GM12878 (cell line): ENCODE data around the gene PSMD11. TPM values are rescaled to one million over a fixed set of nuclear protein-coding genes. Genes with fewer than 3 reads are reported as not detected.
A peak's percentile ranks its signal among the peaks of the same experiment; 100 is the strongest.

ENCODE experiments used
- ATAC-seq: fragments of 200-7000 bp; cut with Tn5 transposase; 3 replicates; pipeline ENCODE4 v1.9.1; 2020; ENCODE audit warnings: mild to moderate bottlenecking, moderate library complexity
- BruUV-seq: library from RNA; stranded (reverse); fragments of 400-500 nt; replicated peaks from 2 replicates; lab custom pipeline; 2021; lab: Mats Ljungman, UMichigan
- CTCF ChIA-PET: fragments of 300-600 bp; sonication (Branson Sonifier 250); formaldehyde crosslinking; extraction: SDS; loops from one replicate; lab custom pipeline; 2021; ENCODE audit warnings: inconsistent platforms; lab: Yijun Ruan, JAX
- POLR2A ChIA-PET: fragments of 350-600 bp; formaldehyde crosslinking; extraction: SDS; loops from one replicate; lab custom pipeline; 2021; ENCODE audit warnings: inconsistent platforms; lab: Charles Lee
- RAD21 ChIA-PET: fragments of 300-600 bp; sonication (Branson Sonifier 250); formaldehyde crosslinking; loops from one replicate; lab custom pipeline; 2023; ENCODE audit warnings: antibody characterized with exemption; ENCODE audit not compliant: unreplicated experiment; lab: Charles Lee
- SMC1A ChIA-PET: fragments of 300-600 bp; sonication (Branson Sonifier 250); formaldehyde crosslinking; loops from one replicate; lab custom pipeline; 2023; ENCODE audit not compliant: unreplicated experiment, uncharacterized antibody; lab: Charles Lee
- DNase-seq: peaks from one replicate; pipeline ENCODE4 v3.0.0-alpha.2; 2011; ENCODE audit warnings: low read depth, low spot score
- FAIRE-seq: peaks from 3 replicates; lab custom pipeline; 2011; peaks lifted over from hg19 to GRCh38; lab: Jason Lieb, UNC
- H2AFZ ChIP-seq: 2 replicates; pipeline ENCODE4 v1.6.0; 2011; ENCODE audit warnings: low read depth, low read length, control low read depth; ENCODE audit not compliant: control insufficient read depth
- H3K27ac ChIP-seq: 2 replicates; pipeline ENCODE4 v1.5.1; 2011; ENCODE audit warnings: control low read depth; ENCODE audit not compliant: control insufficient read depth, insufficient read depth
- H3K27me3 ChIP-seq, 2 experiments: replicated peaks in 1 of 2; 2 replicates each; pipeline versions ENCODE4 v1.6.0 to v1.6.1; 2011; ENCODE audit warnings: low read length in 1 of 2; ENCODE audit not compliant: control insufficient read depth in 2 of 2, insufficient read depth in 2 of 2
- H3K36me3 ChIP-seq, 2 experiments: 2 replicates each; pipeline ENCODE4 v1.5.1; 2011; ENCODE audit warnings: low read length in 1 of 2; ENCODE audit not compliant: control insufficient read depth in 2 of 2, insufficient read depth in 2 of 2
- H3K4me1 ChIP-seq: 2 replicates; pipeline ENCODE4 v1.6.1; 2011; ENCODE audit warnings: mild to moderate bottlenecking, low read length, moderate library complexity, mixed read lengths; ENCODE audit not compliant: control insufficient read depth, insufficient read depth
- H3K4me2 ChIP-seq: 2 replicates; pipeline ENCODE4 v1.6.0; 2011; ENCODE audit warnings: control low read depth; ENCODE audit not compliant: control insufficient read depth, insufficient read depth
- H3K4me3 ChIP-seq: fragments of 200-600 bp; sonication (generic); 2 replicates; pipeline ENCODE4 v1.5.1; 2016
- H3K79me2 ChIP-seq: 2 replicates; pipeline ENCODE4 v1.6.0; 2011; ENCODE audit warnings: low read length; ENCODE audit not compliant: control insufficient read depth, insufficient read depth
- H3K9ac ChIP-seq: 2 replicates; pipeline ENCODE4 v1.8.0; 2011; ENCODE audit warnings: low read length, control low read depth, mixed read lengths; ENCODE audit not compliant: control insufficient read depth, insufficient read depth
- H3K9me3 ChIP-seq: replicated peaks from 3 replicates; pipeline ENCODE4 v1.5.1; 2011; ENCODE audit warnings: mild to moderate bottlenecking, low read length; ENCODE audit not compliant: control insufficient read depth, insufficient read depth
- H4K20me1 ChIP-seq: 2 replicates; pipeline ENCODE4 v1.6.0; 2011; ENCODE audit not compliant: control insufficient read depth, insufficient read depth
- ASH2L ChIP-seq: fragments of 300-600, 200-600 bp; sonication (generic); IDR thresholded peaks from 2 replicates; pipeline ENCODE4 v1.6.1; 2017; ENCODE audit warnings: low read depth, mild to moderate bottlenecking, borderline replicate concordance
- CREM ChIP-seq: IDR thresholded peaks from 2 replicates; pipeline ENCODE4 v1.6.1; 2014; ENCODE audit warnings: antibody characterized with exemption, low read depth
- IRF5 ChIP-seq: fragments of 450-650 bp; IDR thresholded peaks from 2 replicates; pipeline ENCODE4 v1.6.1; 2017; ENCODE audit warnings: borderline replicate concordance
- JUND ChIP-seq: IDR thresholded peaks from 2 replicates; pipeline ENCODE4 v1.6.1; 2012; ENCODE audit warnings: low read depth, mild to moderate bottlenecking, low read length, improper control_type of control experiment, moderate library complexity
- SIN3A ChIP-seq: IDR thresholded peaks from 2 replicates; pipeline ENCODE4 v1.6.1; 2012; ENCODE audit warnings: low read depth, low read length, improper control_type of control experiment
- SMC3 ChIP-seq: IDR thresholded peaks from 2 replicates; pipeline ENCODE4 v1.6.1; 2011; ENCODE audit warnings: low read length, improper control_type of control experiment, borderline replicate concordance
- STAT3 ChIP-seq: IDR thresholded peaks from 2 replicates; pipeline ENCODE4 v1.6.1; 2011; ENCODE audit warnings: low read depth, low read length, improper control_type of control experiment
- ZBTB11 ChIP-seq: fragments of 450-650 bp; formaldehyde crosslinking; IDR thresholded peaks from 2 replicates; pipeline ENCODE4 v1.5.0; 2022; ENCODE audit warnings: mild to moderate bottlenecking, missing genetic modification characterization
- ZBTB40 ChIP-seq: fragments of 450-650 bp; IDR thresholded peaks from 2 replicates; pipeline ENCODE4 v1.6.1; 2016; ENCODE audit warnings: mild to moderate bottlenecking, moderate library complexity, borderline replicate concordance
- ZNF24 ChIP-seq: fragments of 450-650 bp; IDR thresholded peaks from 2 replicates; pipeline ENCODE4 v1.6.1; 2017; ENCODE audit warnings: antibody characterized with exemption, mild to moderate bottlenecking
- WGBS: methylation state at CpG from one replicate; pipeline ENCODE4 v1.1.6; 2016; ENCODE audit warnings: low lambda C conversion rate; ENCODE audit not compliant: insufficient replicate concordance, insufficient coverage; ENCODE audit errors: missing lambda C conversion rate; 5-methylcytosine and 5-hydroxymethylcytosine counted together
- in situ Hi-C: fragments of 300-500 bp; cut with MboI; formaldehyde crosslinking; loops from 9 replicates; pipeline ENCODE4 v1.14.3; 2018; ENCODE audit warnings: mixed read lengths
- intact Hi-C: fragments of 100-400 bp; cut with micrococcal nuclease; formaldehyde crosslinking; loops from one replicate; pipeline ENCODE4 v1.14.2; 2022; ENCODE audit not compliant: unreplicated experiment
- polyA plus RNA-seq, 11 experiments: library from polyadenylated mRNA; depleted of rRNA in 4 of 11; unstranded in 6 of 11; stranded (reverse) in 5 of 11; fragments of >200 nt; fragmentation: Nextera tagmentation in 4 of 11; fragmentation: Illumina TruSeq in 1 of 11; extraction: Ambion mirVana in 4 of 11; extraction: Trizol in 1 of 11; gene quantifications; 1 replicate in 1 of 11; 2 replicates in 10 of 11; pipeline versions ENCODE4 v1.2.1 to v1.2.3, GENCODE V29; 2011 to 2016; ENCODE audit warnings: inconsistent platforms in 2 of 11, missing spikeins in 2 of 11, low read depth in 1 of 11
- total RNA-seq, 4 experiments: library from RNA; depleted of rRNA in 3 of 4; stranded (reverse); fragments of >200 nt in 3 of 4; fragmentation: Illumina TruSeq in 1 of 4; extraction: Trizol in 1 of 4; gene quantifications; 2 replicates each; pipeline versions ENCODE4 v1.2.1 to v1.2.3, GENCODE V29; 2013 to 2021

PSMD11 gene
- total and polyA plus RNA-seq, 10 of the 15 experiments (the other 5 are each of a cell fraction or from before 2014, with no cell fraction given) = 84.1 to 319 (median 120) TPM

GRCh38 chr17:32516940-32517701 is 72.8 kb downstream of the PSMD11 start:
- no peak for DNase-seq
- FAIRE-seq = no peak
- Histone ChIP-seq H3K79me2 (no peaks in the 10 kb centered on the region; the same call in 1 of the 2 replicates), H3K9ac (peak overlapping the region; percentile 69), H3K27ac (peak overlapping the region; percentile 90), H3K9me3 (no peaks in the 10 kb centered on the region), H3K4me3 (0 out of 2 replicates have a peak overlapping the region, but pooled peaks have one; percentile 11), H3K4me2 (peak overlapping the region; percentile 80), H4K20me1 (no peaks in the 10 kb centered on the region), H3K27me3 (no peaks in the 10 kb centered on the region), H3K36me3 (no peaks in the 10 kb centered on the region), H3K4me1 (peaks cover 69% of the 10 kb centered on the region), H2AFZ (no peak overlapping the region)
- ChIA-PET SMC1A (interaction anchor here (0.8 to 13.7 kb wide), 12 partner anchors 7 to 91 kb away, joined by 3 to 286 read pairs (median 9); partner anchors contain the start of gene CDK5R1), POLR2A (interaction anchor here (0.6 to 18.8 kb wide), 7 partner anchors 13 to 52 kb away, joined by 4 to 308 read pairs (median 8); partner anchors contain the start of gene CDK5R1), RAD21 (interaction anchor here (1.0 to 19.5 kb wide), 8 partner anchors 7 to 318 kb away, joined by 3 to 543 read pairs (median 10); partner anchors contain the start of gene CDK5R1), CTCF (interaction anchor here (0.8 to 4.9 kb wide), 8 partner anchors 8 to 85 kb away, joined by 3 to 28 read pairs (median 4); no protein-coding TSS in a partner anchor)
- no TSS peak for BruUV-seq
- WGBS = 7% methylated on average over 12 of the region's 12 CpGs
- intact Hi-C loops (loop anchor here (1.0 kb wide), 1 partner anchor 14 kb away; no protein-coding TSS in a partner anchor), in situ Hi-C loops (no loop called here)
- ATAC-seq = peak; percentile 32
- no peak for TF ChIP-seq STAT3
- peak; percentile 33; the same call in 1 of the 2 replicates for TF ChIP-seq CREM
- no peak for TF ChIP-seq ASH2L
- TF ChIP-seq IRF5 = no peak
- TF ChIP-seq JUND = no peak
- peak; percentile 80; the same call in 1 of the 2 replicates for TF ChIP-seq ZBTB40
- peak; percentile 15; the same call in 1 of the 2 replicates for TF ChIP-seq SMC3
- TF ChIP-seq SIN3A = no peak
- peak; percentile 33; the same call in 1 of the 2 replicates for TF ChIP-seq ZNF24
- TF ChIP-seq ZBTB11 = no peak
